ENCODE data around the gene EML6. TPM values are rescaled to one million over a fixed set of nuclear protein-coding genes. Genes with fewer than 3 reads are reported as not detected.

EML6 gene
- total RNA-seq, 1 experiment from 2014 or later: 6.6 TPM

- peak; percentile 30; the same call in 1 of the 2 replicates for TF ChIP-seq FOSL1 (IDR thresholded peaks at IDR 0.05; ENCODE audit: low read depth)
- TF ChIP-seq MAX (IDR thresholded peaks at IDR 0.05): no peak
- TF ChIP-seq ATF3 (IDR thresholded peaks at IDR 0.05): no peak
- TF ChIP-seq EZH2phosphoT487 (IDR thresholded peaks at IDR 0.05; ENCODE audit: borderline replicate concordance): no peak
- no peak for TF ChIP-seq EZH2 (IDR thresholded peaks at IDR 0.05)
- TF ChIP-seq YY1 (IDR thresholded peaks at IDR 0.05; ENCODE audit: extremely low read depth, insufficient replicate concordance, low read depth, low read length): no peak
- Histone ChIP-seq H2AFZ (ENCODE audit: low read depth, low read length, poor library complexity, severe bottlenecking) (no peak overlapping the region), H3K27me3 (ENCODE audit: insufficient read depth, low read length) (no peaks in the 10 kb centered on the region), H3K9ac (ENCODE audit: low read length) (no peak overlapping the region), H3K9me2 (ENCODE audit: insufficient read depth) (no peaks in the 10 kb centered on the region), H3K4me3 (replicated peaks in 1 of 2; ENCODE audit: low read depth in 1 of 2, low read length in 2 of 2) (no peak overlapping the region), H3K9me3 (ENCODE audit: control insufficient read depth in 1 of 2, insufficient read depth in 1 of 2, low read depth in 1 of 2, low read length in 2 of 2) (no peaks in the 10 kb centered on the region), H3K4me1 (ENCODE audit: control insufficient read depth in 1 of 2, insufficient read depth in 2 of 2, low read length in 2 of 2) (peaks cover 0 to 12% of the 10 kb centered on the region in 2 experiments; a peak in 1 of 4 replicates), H3K27ac (ENCODE audit: low read depth, low read length) (no peak overlapping the region), H4K20me1 (ENCODE audit: insufficient read depth) (no peaks in the 10 kb centered on the region), H3K79me2 (ENCODE audit: insufficient read depth, low read length) (no peaks in the 10 kb centered on the region), H3K4me2 (ENCODE audit: low read length) (0 out of 2 replicates have a peak overlapping the region, but pooled peaks have one; percentile 17), H3K36me3 (ENCODE audit: control insufficient read depth in 1 of 2, insufficient read depth in 2 of 2, low read length in 2 of 2) (no peaks in the 10 kb centered on the region)
- ChIA-PET POLR2A (no interaction called here), CTCF (no interaction called here), RAD21 (ENCODE audit: low non-redundant PET in 1 of 2, low total read pairs in 2 of 2, uncharacterized antibody in 2 of 2, unreplicated experiment in 2 of 2) (no interaction called here)
- no TSS peak for BruUV-seq (replicated peaks)
- ATAC-seq (no peak), DNase-seq (ENCODE audit: low read depth, low spot score) (no peak)
- intact Hi-C loops (cut with micrococcal nuclease): no loop called here
Observed at GRCh38 chr2:54952978-54953456, 229.6 kb downstream of the EML6 start.

GRCh38 chr2:54954158-54954557 lies 230.7 kb downstream of the EML6 start:
- Histone ChIP-seq H4K20me1 (ENCODE audit: insufficient read depth) (no peaks in the 10 kb centered on the region), H3K9ac (ENCODE audit: low read length) (no peak overlapping the region), H3K36me3 (ENCODE audit: control insufficient read depth in 1 of 2, insufficient read depth in 2 of 2, low read length in 2 of 2) (no peaks in the 10 kb centered on the region), H3K9me3 (ENCODE audit: control insufficient read depth in 1 of 2, insufficient read depth in 1 of 2, low read depth in 1 of 2, low read length in 2 of 2) (no peaks in the 10 kb centered on the region), H3K27ac (ENCODE audit: low read depth, low read length) (no peak overlapping the region), H3K4me1 (ENCODE audit: control insufficient read depth in 1 of 2, insufficient read depth in 2 of 2, low read length in 2 of 2) (peaks cover 0 to 12% of the 10 kb centered on the region in 2 experiments; a peak in 1 of 4 replicates), H3K27me3 (ENCODE audit: insufficient read depth, low read length) (no peaks in the 10 kb centered on the region), H3K79me2 (ENCODE audit: insufficient read depth, low read length) (no peaks in the 10 kb centered on the region), H3K4me2 (ENCODE audit: low read length) (no peak overlapping the region), H2AFZ (ENCODE audit: low read depth, low read length, poor library complexity, severe bottlenecking) (no peak overlapping the region), H3K4me3 (replicated peaks in 1 of 2; ENCODE audit: low read depth in 1 of 2, low read length in 2 of 2) (no peak overlapping the region), H3K9me2 (ENCODE audit: insufficient read depth) (no peaks in the 10 kb centered on the region)
- POLR2A ChIA-PET: no interaction called here
- no TSS peak for BruUV-seq (replicated peaks)
- intact Hi-C loops (cut with micrococcal nuclease): no loop called here
- DNase-seq (ENCODE audit: low read depth, low spot score) (no peak), ATAC-seq (no peak)
- RAD21 ChIA-PET (ENCODE audit: low non-redundant PET in 1 of 2, low total read pairs in 2 of 2, uncharacterized antibody in 2 of 2, unreplicated experiment in 2 of 2): no interaction called here
- CTCF ChIA-PET: no interaction called here
- no peak for TF ChIP-seq CEBPB (IDR thresholded peaks at IDR 0.05; ENCODE audit: low read depth)
- TF ChIP-seq ELF1 (IDR thresholded peaks at IDR 0.05; ENCODE audit: borderline replicate concordance, low read depth): no peak
- TF ChIP-seq EGR1 (IDR thresholded peaks at IDR 0.05; ENCODE audit: low read depth): no peak
- TF ChIP-seq CTCF (IDR thresholded peaks at IDR 0.05 in 2 of 3, conservative IDR thresholded peaks at IDR 0.05 in 1 of 3; ENCODE audit: borderline replicate concordance in 1 of 3, insufficient read depth in 1 of 3, low read depth in 2 of 3, low read length in 2 of 3): no peak
- no peak for TF ChIP-seq RAD21 (IDR thresholded peaks at IDR 0.05; ENCODE audit: low read depth)
- TF ChIP-seq ZNF274 (IDR thresholded peaks at IDR 0.05; ENCODE audit: low read depth, low read length): no peak
- no peak for TF ChIP-seq TCF7L2 (IDR thresholded peaks at IDR 0.05; ENCODE audit: borderline replicate concordance, extremely low read depth, insufficient read depth, insufficient read length)
- TF ChIP-seq EZH2phosphoT487 (IDR thresholded peaks at IDR 0.05; ENCODE audit: borderline replicate concordance): no peak
- TF ChIP-seq REST (IDR thresholded peaks at IDR 0.05; ENCODE audit: low read depth): no peak
- no peak for TF ChIP-seq CBX3 (IDR thresholded peaks at IDR 0.05; ENCODE audit: low read depth)
- no peak for TF ChIP-seq POLR2A (IDR thresholded peaks at IDR 0.05; ENCODE audit: borderline replicate concordance, extremely low read depth, insufficient read depth, insufficient read length)

All from HCT116 (cell line).